A673 (cell line): Measurements from ENCODE around the gene SKIC3. TPM values are rescaled to one million over a fixed set of nuclear protein-coding genes. Genes with fewer than 3 reads are reported as not detected.

ENCODE experiments used
- BruUV-seq: library from RNA; stranded (reverse); fragments of 400-500 nt; replicated peaks from 2 replicates; lab custom pipeline; 2021; lab: Mats Ljungman, UMichigan
- CTCF ChIA-PET: fragments of 300-600 bp; sonication (Branson Sonifier 250); formaldehyde crosslinking; loops from one replicate; lab custom pipeline; 2022; ENCODE audit warnings: antibody characterized with exemption; lab: Charles Lee
- POLR2A ChIA-PET: fragments of 300-600 bp; sonication (Branson Sonifier 250); formaldehyde crosslinking; loops from one replicate; lab custom pipeline; 2022; ENCODE audit warnings: antibody characterized with exemption; ENCODE audit not compliant: low non-redundant PET; lab: Charles Lee
- DNase-seq: peaks from one replicate; pipeline ENCODE4 v3.0.0-alpha.2; 2015; ENCODE audit warnings: low spot score
- H3K27ac ChIP-seq: fragments of 200-600 bp; sonication (generic); 2 replicates; pipeline ENCODE4 v1.5.1; 2016; ENCODE audit warnings: mixed run types, low read depth, mild to moderate bottlenecking, mixed read lengths, antibody characterized with exemption, low read length; ENCODE audit not compliant: poor library complexity, severe bottlenecking
- H3K27me3 ChIP-seq: fragments of 200-600 bp; sonication (generic); replicated peaks from 2 replicates; pipeline ENCODE4 v1.6.1; 2017; ENCODE audit warnings: mixed run types, low read depth, mild to moderate bottlenecking, mixed read lengths, antibody characterized with exemption, low read length; ENCODE audit not compliant: insufficient read depth, poor library complexity
- H3K36me3 ChIP-seq: fragments of 200-600 bp; sonication (generic); 2 replicates; pipeline ENCODE4 v1.6.1; 2016; ENCODE audit warnings: mixed run types, mild to moderate bottlenecking, mixed read lengths, antibody characterized with exemption, low read length; ENCODE audit not compliant: insufficient read depth, poor library complexity, severe bottlenecking
- H3K4me1 ChIP-seq: fragments of 200-600 bp; sonication (generic); 2 replicates; pipeline ENCODE4 v1.6.1; 2017; ENCODE audit warnings: mixed run types, mild to moderate bottlenecking, mixed read lengths, antibody characterized with exemption, low read length; ENCODE audit not compliant: insufficient read depth, poor library complexity, severe bottlenecking
- H3K4me3 ChIP-seq: fragments of 200-600 bp; sonication (generic); 2 replicates; pipeline ENCODE4 v1.5.1; 2016; ENCODE audit warnings: low read depth, mixed run types, mild to moderate bottlenecking, mixed read lengths, low read length; ENCODE audit not compliant: poor library complexity, severe bottlenecking
- H3K9me3 ChIP-seq: fragments of 200-600 bp; sonication (generic); 2 replicates; pipeline ENCODE4 v1.6.1; 2016; ENCODE audit warnings: mixed run types, low read depth, mild to moderate bottlenecking, mixed read lengths, antibody characterized with exemption, low read length; ENCODE audit not compliant: poor library complexity, severe bottlenecking
- EZH2 ChIP-seq: fragments of 200-600 bp; sonication (generic); IDR thresholded peaks from 2 replicates; pipeline ENCODE4 v1.6.1; 2017; ENCODE audit warnings: borderline replicate concordance, low read depth, mild to moderate bottlenecking, mixed read lengths, antibody characterized with exemption, low read length; ENCODE audit not compliant: poor library complexity, severe bottlenecking
- intact Hi-C: fragments of 100-400 bp; cut with micrococcal nuclease; formaldehyde crosslinking; loops from one replicate; pipeline ENCODE4 v1.10.0; 2022; ENCODE audit not compliant: unreplicated experiment
- total RNA-seq: library from RNA; stranded (reverse); gene quantifications from 2 replicates; pipeline ENCODE4 v1.2.3, GENCODE V29; 2021
- TF ChIP-seq, protein P1 (sequence below): fragments of 300-800, 200-600 bp; sonication (generic); conservative IDR thresholded peaks from 2 replicates; pipeline ENCODE4 v1.5.1; 2017; ENCODE audit warnings: low read depth, mild to moderate bottlenecking, antibody characterized with exemption, low read length, moderate library complexity, mixed read lengths

SKIC3 gene
- total RNA-seq, 1 experiment from 2014 or later = 91.0 TPM

DNA sequence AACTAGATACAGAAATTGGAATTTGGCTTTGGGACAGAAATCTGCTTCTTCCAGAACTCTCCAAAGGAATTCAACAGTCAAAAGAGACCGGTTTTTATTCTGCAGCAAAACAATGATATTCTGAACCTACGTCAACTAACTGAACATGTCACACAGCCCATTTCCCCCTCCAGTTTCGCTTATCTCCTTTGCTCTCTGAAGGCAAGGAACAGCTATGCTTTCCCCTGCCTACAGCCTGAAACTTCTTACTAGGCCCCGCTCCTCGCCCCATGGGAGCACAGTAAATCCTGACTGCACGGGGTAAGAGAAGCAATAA, 488 bp downstream of the SKIC3 start:
- POLR2A ChIA-PET = no interaction called here
- Histone ChIP-seq H3K27ac (peak overlapping the region; percentile 59), H3K9me3 (no peaks in the 10 kb centered on the region), H3K27me3 (no peaks in the 10 kb centered on the region), H3K36me3 (peaks cover 17% of the 10 kb centered on the region), H3K4me3 (peak overlapping the region; percentile 66), H3K4me1 (peaks cover 7% of the 10 kb centered on the region)
- BruUV-seq = TSS peak; percentile 63
- CTCF ChIA-PET = no interaction called here
- DNase-seq = no peak
- intact Hi-C loops = loop anchor here (10.0 kb wide), 1 partner anchor 291 kb away; no protein-coding TSS in a partner anchor
- TF ChIP-seq EZH2 = no peak
- TF ChIP-seq, protein P1, sequence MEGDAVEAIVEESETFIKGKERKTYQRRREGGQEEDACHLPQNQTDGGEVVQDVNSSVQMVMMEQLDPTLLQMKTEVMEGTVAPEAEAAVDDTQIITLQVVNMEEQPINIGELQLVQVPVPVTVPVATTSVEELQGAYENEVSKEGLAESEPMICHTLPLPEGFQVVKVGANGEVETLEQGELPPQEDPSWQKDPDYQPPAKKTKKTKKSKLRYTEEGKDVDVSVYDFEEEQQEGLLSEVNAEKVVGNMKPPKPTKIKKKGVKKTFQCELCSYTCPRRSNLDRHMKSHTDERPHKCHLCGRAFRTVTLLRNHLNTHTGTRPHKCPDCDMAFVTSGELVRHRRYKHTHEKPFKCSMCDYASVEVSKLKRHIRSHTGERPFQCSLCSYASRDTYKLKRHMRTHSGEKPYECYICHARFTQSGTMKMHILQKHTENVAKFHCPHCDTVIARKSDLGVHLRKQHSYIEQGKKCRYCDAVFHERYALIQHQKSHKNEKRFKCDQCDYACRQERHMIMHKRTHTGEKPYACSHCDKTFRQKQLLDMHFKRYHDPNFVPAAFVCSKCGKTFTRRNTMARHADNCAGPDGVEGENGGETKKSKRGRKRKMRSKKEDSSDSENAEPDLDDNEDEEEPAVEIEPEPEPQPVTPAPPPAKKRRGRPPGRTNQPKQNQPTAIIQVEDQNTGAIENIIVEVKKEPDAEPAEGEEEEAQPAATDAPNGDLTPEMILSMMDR = no peak

DNA sequence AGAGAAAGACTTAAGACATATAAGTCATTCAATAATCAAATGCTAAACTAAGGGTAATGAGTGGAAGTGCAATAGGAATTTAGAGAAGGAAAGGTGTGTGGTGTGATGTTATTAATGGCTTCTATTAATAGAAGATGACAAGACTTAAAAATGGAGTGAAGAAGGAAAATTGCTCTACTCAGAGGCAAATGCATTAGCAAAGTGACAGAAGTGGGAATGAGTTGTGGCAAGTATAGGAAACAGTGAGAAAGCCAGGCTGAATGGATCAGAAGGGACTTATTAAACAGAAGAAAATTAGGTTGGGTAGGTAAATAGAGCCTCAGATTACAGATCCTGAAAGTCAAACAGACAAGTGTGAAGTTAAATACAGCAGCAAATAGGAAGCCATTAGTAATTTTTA, 5.7 kb downstream of the SKIC3 start:
- no peaks in the 10 kb centered on the region for H3K9me3 ChIP-seq
- peaks cover 59% of the 10 kb centered on the region for H3K36me3 ChIP-seq
- no peak for DNase-seq
- no peak overlapping the region for H3K4me3 ChIP-seq
- no TSS peak for BruUV-seq
- ChIA-PET CTCF (no interaction called here), POLR2A (no interaction called here)
- intact Hi-C loops = no loop called here
- no peaks in the 10 kb centered on the region for H3K27me3 ChIP-seq
- H3K4me1 ChIP-seq = peaks cover 5% of the 10 kb centered on the region
- TF ChIP-seq, protein P1 = no peak
- no peak for TF ChIP-seq EZH2
- no peak overlapping the region for H3K27ac ChIP-seq

DNA sequence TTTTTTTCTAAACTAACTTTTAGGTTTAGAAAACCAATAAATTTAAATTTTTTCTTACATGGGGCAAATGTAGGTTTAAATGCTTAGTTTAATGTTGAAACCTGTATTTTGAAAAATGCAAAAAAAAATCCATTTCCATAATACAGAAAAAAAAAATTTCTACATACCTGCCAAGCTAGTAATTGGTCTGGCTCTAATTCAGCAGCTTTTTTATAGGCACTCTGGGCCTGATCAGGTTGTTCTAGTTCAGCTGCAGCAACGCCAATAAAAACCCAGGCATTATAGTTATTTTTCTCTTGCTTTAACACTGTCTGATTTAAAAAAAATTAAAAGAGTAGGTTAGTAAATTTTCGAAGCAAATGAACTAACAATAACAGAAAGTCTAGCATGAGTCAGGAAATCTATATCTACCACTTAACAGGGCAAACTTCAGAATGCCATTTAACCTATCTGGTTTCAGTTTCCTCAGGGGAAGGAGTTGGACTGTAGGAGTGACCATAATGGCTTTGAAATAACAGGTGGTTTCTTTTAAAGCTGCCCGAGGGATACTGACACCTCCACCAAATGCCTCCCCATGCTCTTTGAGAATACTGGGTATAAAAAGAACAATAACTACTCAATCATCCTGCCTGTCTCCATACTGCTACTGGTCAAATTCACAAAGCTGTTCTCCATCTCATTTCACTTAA, 11.6 kb downstream of the SKIC3 start:
- no peak overlapping the region for H3K4me3 ChIP-seq
- intact Hi-C loops = no loop called here
- H3K27ac ChIP-seq = no peak overlapping the region
- no peak for TF ChIP-seq EZH2
- ChIA-PET POLR2A (no interaction called here), CTCF (no interaction called here)
- DNase-seq = no peak
- H3K4me1 ChIP-seq = no peaks in the 10 kb centered on the region
- H3K27me3 ChIP-seq = no peaks in the 10 kb centered on the region
- H3K36me3 ChIP-seq = peaks cover 63% of the 10 kb centered on the region
- no TSS peak for BruUV-seq
- no peaks in the 10 kb centered on the region for H3K9me3 ChIP-seq

DNA sequence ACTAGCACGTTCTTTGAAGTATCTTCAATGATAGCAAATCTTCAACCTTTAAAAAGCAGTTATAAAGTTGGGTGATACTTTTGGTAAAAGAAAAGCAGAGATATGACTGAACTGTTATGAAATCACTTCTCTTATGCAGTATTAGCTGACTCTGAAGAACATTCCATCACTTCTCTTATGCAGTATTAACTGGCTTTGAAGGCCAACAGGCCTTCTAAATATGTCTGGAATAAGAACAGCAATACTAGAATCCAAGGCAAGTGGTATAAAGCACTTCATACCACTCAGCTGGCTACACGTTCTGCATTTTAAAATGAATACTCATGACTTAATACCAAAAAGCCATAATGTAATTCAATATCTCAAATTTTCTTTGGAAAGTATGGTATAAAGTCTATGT, 17.3 kb downstream of the SKIC3 start:
- peaks cover 46% of the 10 kb centered on the region for H3K36me3 ChIP-seq
- POLR2A ChIA-PET = no interaction called here
- no TSS peak for BruUV-seq

More for the DNA sequence above, 17.3 kb downstream of the SKIC3 start:
- no peak for DNase-seq
- intact Hi-C loops = no loop called here
- H3K4me3 ChIP-seq = no peak overlapping the region
- no peaks in the 10 kb centered on the region for H3K9me3 ChIP-seq
- no peaks in the 10 kb centered on the region for H3K4me1 ChIP-seq
- CTCF ChIA-PET = no interaction called here
- H3K27me3 ChIP-seq = no peaks in the 10 kb centered on the region
- no peak for TF ChIP-seq EZH2
- TF ChIP-seq, protein P1 = no peak
- no peak overlapping the region for H3K27ac ChIP-seq
